Measurements from ENCODE around the gene SMC1B.

Gene SMC1B

GRCh38 chr22:45430871-45431270 lies 17.5 kb upstream of the SMC1B start:
- no peak for TF ChIP-seq CTCF (IDR thresholded peaks at IDR 0.05; ENCODE audit: control insufficient read depth, extremely low read depth, insufficient read depth)
- no peak overlapping the region for H3K4me3 ChIP-seq (ENCODE audit: low read depth, low read length)
- no peak for DNase-seq (ENCODE audit: low read depth)

GRCh38 chr22:45429981-45430775 lies 16.8 kb upstream of the SMC1B start:
- TF ChIP-seq CTCF (IDR thresholded peaks at IDR 0.05; ENCODE audit: control insufficient read depth, extremely low read depth, insufficient read depth): no peak
- no peak for DNase-seq (ENCODE audit: low read depth)

GRCh38 chr22:45429424-45429823 lies 16.0 kb upstream of the SMC1B start:
- DNase-seq (ENCODE audit: low read depth): no peak
- H3K4me3 ChIP-seq (ENCODE audit: low read depth, low read length): no peak overlapping the region
- TF ChIP-seq CTCF (IDR thresholded peaks at IDR 0.05; ENCODE audit: control insufficient read depth, extremely low read depth, insufficient read depth): no peak

More at GRCh38 chr22:45429981-45430775, 16.8 kb upstream of the SMC1B start:
- H3K4me3 ChIP-seq (ENCODE audit: low read depth, low read length): no peak overlapping the region

GRCh38 chr22:45428391-45429385 lies 15.3 kb upstream of the SMC1B start:
- DNase-seq (ENCODE audit: low read depth): no peak
- TF ChIP-seq CTCF (IDR thresholded peaks at IDR 0.05; ENCODE audit: control insufficient read depth, extremely low read depth, insufficient read depth): no peak

GRCh38 chr22:45427114-45427513 lies 13.7 kb upstream of the SMC1B start:
- no peak overlapping the region for H3K4me3 ChIP-seq (ENCODE audit: low read depth, low read length)
- no peak for TF ChIP-seq CTCF (IDR thresholded peaks at IDR 0.05; ENCODE audit: control insufficient read depth, extremely low read depth, insufficient read depth)
- DNase-seq (ENCODE audit: low read depth): no peak

More at GRCh38 chr22:45428391-45429385, 15.3 kb upstream of the SMC1B start:
- no peak overlapping the region for H3K4me3 ChIP-seq (ENCODE audit: low read depth, low read length)

- no peak overlapping the region for H3K4me3 ChIP-seq (ENCODE audit: low read depth, low read length)
- no peak for TF ChIP-seq CTCF (IDR thresholded peaks at IDR 0.05; ENCODE audit: control insufficient read depth, extremely low read depth, insufficient read depth)
- DNase-seq (ENCODE audit: low read depth): no peak
Observed at GRCh38 chr22:45426387-45426786, 13.0 kb upstream of the SMC1B start.
